Measurements from ENCODE around the gene CMTM4. TPM values are rescaled to one million over a fixed set of nuclear protein-coding genes. Genes with fewer than 3 reads are reported as not detected.

The CMTM4 gene
- total and polyA plus RNA-seq, 2 of the 4 experiments (the other 2 are of a cell fraction): 9.0 to 14.5 TPM

DNA sequence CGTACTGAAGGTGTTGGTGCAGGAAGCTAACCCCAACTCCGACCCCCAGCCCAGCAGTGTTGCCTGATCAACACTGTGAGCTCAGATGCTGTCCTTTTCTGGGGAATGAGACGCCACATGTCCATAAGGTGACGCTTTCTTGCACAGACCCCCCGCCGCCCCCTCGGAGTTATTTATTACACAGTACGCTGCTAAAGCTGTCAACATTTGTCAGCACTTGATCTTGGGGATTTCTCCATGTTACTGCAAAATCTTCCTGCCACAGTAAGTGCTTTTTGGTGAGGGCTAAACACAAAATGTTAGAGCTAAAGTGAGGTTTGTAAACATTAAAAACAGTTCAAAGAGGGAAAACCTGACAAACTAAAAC is 76.1 kb downstream of the CMTM4 start:
- Histone ChIP-seq H3K79me1 (ENCODE audit: low read depth in 1 of 2, low read length in 2 of 2) (0 out of 4 replicates have a peak, but pooled peaks cover 0 to 6% of the 10 kb centered on the region in 2 experiments), H4K91ac (ENCODE audit: insufficient read depth, low read depth, low read length) (peak overlapping the region; percentile 37), H2BK5ac (ENCODE audit: low read depth, low read length, poor library complexity, severe bottlenecking) (peak overlapping the region; percentile 73), H2BK15ac (ENCODE audit: low read depth, low read length) (peak overlapping the region; percentile 75; the same call in 1 of the 3 replicates), H3K9me3 (ENCODE audit: control insufficient read depth, insufficient read depth, low read length) (no peaks in the 10 kb centered on the region), H4K20me1 (ENCODE audit: insufficient read depth, low read length) (peaks cover 9% of the 10 kb centered on the region; the same call in 1 of the 2 replicates), H2BK20ac (ENCODE audit: low read depth, low read length) (peak overlapping the region; percentile 86; the same call in 1 of the 2 replicates), H3K36me3 (ENCODE audit: control insufficient read depth, insufficient read depth, low read length) (no peaks in the 10 kb centered on the region), H3K4me2 (ENCODE audit: low read depth, low read length) (no peak overlapping the region), H3K18ac (ENCODE audit: low read depth, low read length) (peak overlapping the region; percentile 33; the same call in 1 of the 2 replicates), H2AFZ (replicated peaks; ENCODE audit: low read length, poor library complexity) (no peak overlapping the region), H3K9ac (ENCODE audit: low read depth, low read length) (no peak overlapping the region), H4K8ac (ENCODE audit: low read depth in 2 of 2, low read length in 2 of 2) (peak overlapping the region in 1 of 2 experiments; percentile 78; a peak in 2 of 4 replicates), H3K9me1 (ENCODE audit: insufficient read depth, low read length) (peaks cover 27% of the 10 kb centered on the region), H3K4me1 (ENCODE audit: control insufficient read depth, insufficient read depth, low read length) (peaks cover 35% of the 10 kb centered on the region), H3K4ac (ENCODE audit: low read depth, low read length) (peak overlapping the region; percentile 75), H3K56ac (ENCODE audit: extremely low read depth, insufficient read depth, low read length) (no peak overlapping the region), H3K4me3 (ENCODE audit: insufficient read depth, low read depth, low read length) (no peak overlapping the region), H4K5ac (ENCODE audit: low read depth, low read length) (peak overlapping the region; percentile 69), H3K23ac (ENCODE audit: low read depth, low read length) (peak overlapping the region; percentile 20; the same call in 1 of the 2 replicates), H3K27ac (ENCODE audit: insufficient read depth, low read length) (no peak overlapping the region), H2AK9ac (replicated peaks; ENCODE audit: low read depth, low read length, poor library complexity) (no peak overlapping the region), H2BK120ac (ENCODE audit: low read depth, low read length) (peak overlapping the region; percentile 74), H3K14ac (replicated peaks; ENCODE audit: low read depth, low read length) (peak overlapping the region; percentile 63), H2AK5ac (ENCODE audit: low read depth, low read length) (peak overlapping the region; percentile 55), H3K27me3 (ENCODE audit: control insufficient read depth, insufficient read depth, low read length) (no peaks in the 10 kb centered on the region)
- ATAC-seq (ENCODE audit: low read depth) (no peak), DNase-seq (no peak)
- no TSS peak for BruUV-seq (replicated peaks)
- 73% methylated on average over 3 of the region's 8 CpGs; no CpG with 5 or more reads in 1 of the 2 experiments for WGBS, 2 experiments (ENCODE audit: extremely low coverage in 2 of 2, insufficient read length in 1 of 2)
- no peak for TF ChIP-seq CEBPB (IDR thresholded peaks at IDR 0.05; ENCODE audit: low read depth, low read length)
- no peak for TF ChIP-seq RFX5 (IDR thresholded peaks at IDR 0.05; ENCODE audit: low read depth, low read length)
- no peak for TF ChIP-seq RCOR1 (IDR thresholded peaks at IDR 0.05; ENCODE audit: insufficient replicate concordance, low read length)
- TF ChIP-seq NFE2L2 (IDR thresholded peaks at IDR 0.05; ENCODE audit: low read depth, low read length): no peak
- ChIA-PET POLR2A (ENCODE audit: unreplicated experiment) (no interaction called here), CTCF (interaction anchor here (0.8 to 1.2 kb wide), 2 partner anchors 12 to 30 kb away, joined by 3 to 4 read pairs; no protein-coding TSS in a partner anchor)
- dilution Hi-C loops (cut with HindIII; ENCODE audit: low sequenced_read_pairs, unreplicated experiment) (no loop called here), in situ Hi-C loops (cut with MboI; ENCODE audit: low sequenced_read_pairs) (no loop called here), intact Hi-C loops (cut with micrococcal nuclease) (no loop called here)

Measured in IMR-90 (cell line).